ENCODE data around the gene ZNF621.
"Not testable (repeated sequence)": the region's sequence is repeated elsewhere in the genome, so short reads cannot be mapped to it uniquely, and the experiment has no call there.

ZNF621 gene

GRCh38 chr3:40546816-40547215, 22.1 kb downstream of the ZNF621 start:
- no peak for DNase-seq (ENCODE audit: low read depth)

GRCh38 chr3:40550167-40550566, 25.4 kb downstream of the ZNF621 start:
- DNase-seq (ENCODE audit: low read depth), result no peak

- DNase-seq (ENCODE audit: low read depth), result no peak
Measured at GRCh38 chr3:40557575-40558161, 32.9 kb downstream of the ZNF621 start.

- not testable (repeated sequence) for DNase-seq (ENCODE audit: low read depth)
Measured at GRCh38 chr3:40562482-40562881, 37.7 kb downstream of the ZNF621 start.

- DNase-seq (ENCODE audit: low read depth), result not testable (repeated sequence)
Measured at GRCh38 chr3:40565629-40566028, 40.9 kb downstream of the ZNF621 start.

- no peak for DNase-seq (ENCODE audit: low read depth)
Measured at GRCh38 chr3:40566694-40567093, 41.9 kb downstream of the ZNF621 start.

- DNase-seq (ENCODE audit: low read depth), result no peak
Measured at GRCh38 chr3:40572588-40572987, 47.8 kb downstream of the ZNF621 start.

- no peak for DNase-seq (ENCODE audit: low read depth)
Measured at GRCh38 chr3:40574050-40574449, 49.3 kb downstream of the ZNF621 start.

GRCh38 chr3:40574661-40575060, 49.9 kb downstream of the ZNF621 start:
- no peak for DNase-seq (ENCODE audit: low read depth)

GRCh38 chr3:40576396-40576795, 51.6 kb downstream of the ZNF621 start:
- DNase-seq (ENCODE audit: low read depth), result no peak

GRCh38 chr3:40580494-40581091, 55.8 kb downstream of the ZNF621 start:
- DNase-seq (ENCODE audit: low read depth), result peak; percentile 27

GRCh38 chr3:40581166-40581565, 56.4 kb downstream of the ZNF621 start:
- DNase-seq (ENCODE audit: low read depth), result no peak

GRCh38 chr3:40582401-40583027, 57.8 kb downstream of the ZNF621 start:
- DNase-seq (ENCODE audit: low read depth), result no peak

- no peak for DNase-seq (ENCODE audit: low read depth)
Measured at GRCh38 chr3:40583691-40584090, 58.9 kb downstream of the ZNF621 start.

- peak; percentile 53 for DNase-seq (ENCODE audit: low read depth)
Measured at GRCh38 chr3:40584625-40585189, 59.9 kb downstream of the ZNF621 start.

GRCh38 chr3:40585381-40586016, 60.7 kb downstream of the ZNF621 start:
- no peak for DNase-seq (ENCODE audit: low read depth)

- no peak for DNase-seq (ENCODE audit: low read depth)
Measured at GRCh38 chr3:40586901-40587300, 62.1 kb downstream of the ZNF621 start.

- no peak for DNase-seq (ENCODE audit: low read depth)
Measured at GRCh38 chr3:40588406-40588805, 63.6 kb downstream of the ZNF621 start.

All from activated T-helper 9 cell treated with anti-CD3 and anti-CD28 coated beads, Interleukin-2, amount 50 U/mL, for 16 hours (primary cell).